ENCODE data around the gene AHNAK2.

AHNAK2 gene

DNA sequence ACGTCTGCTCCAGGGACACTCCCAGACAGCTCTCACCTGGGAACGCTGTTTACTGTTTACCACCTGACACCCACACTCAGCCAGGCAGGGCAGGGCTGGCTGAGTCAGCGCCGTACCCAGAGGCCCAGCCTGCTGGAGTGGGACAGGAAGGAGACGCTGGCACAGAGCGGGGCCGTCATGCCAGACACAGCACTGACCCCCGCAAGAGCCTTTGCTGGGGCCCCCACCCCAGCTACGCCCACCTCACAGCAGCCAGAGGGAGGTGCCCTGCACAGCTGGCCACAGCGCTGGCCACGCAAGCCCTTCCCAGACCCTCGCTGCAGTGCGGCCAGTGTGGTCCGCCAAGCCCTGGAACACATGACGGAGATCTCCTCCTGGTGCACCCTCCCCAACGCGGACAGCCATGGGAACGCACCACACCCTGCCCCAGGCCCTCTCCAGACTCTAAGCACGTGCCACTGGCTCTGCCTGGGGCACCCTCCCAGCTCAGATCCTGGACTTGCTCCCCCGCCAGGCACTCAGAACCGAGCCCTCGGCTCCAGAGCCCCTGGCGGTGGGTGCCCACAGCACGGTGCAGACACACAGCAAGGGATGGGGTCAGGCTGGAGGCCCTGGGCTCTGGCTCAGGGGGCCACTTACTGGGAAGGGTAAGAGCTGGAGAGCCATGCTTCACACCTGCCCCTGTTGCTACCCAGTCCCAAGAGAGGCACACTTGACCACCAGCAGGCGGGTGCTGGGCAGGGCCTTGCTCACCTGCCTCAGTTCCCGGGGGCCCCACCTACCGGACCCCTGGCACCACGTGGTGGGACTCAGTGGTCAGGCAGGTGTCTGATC is 5.7 kb downstream of the AHNAK2 start:
- DNase-seq: no peak

GRCh38 chr14:104971447-104972240 is 6.5 kb downstream of the AHNAK2 start:
- no peak for DNase-seq

GRCh38 chr14:104970231-104971068 is 7.7 kb downstream of the AHNAK2 start:
- DNase-seq: peak in 1 of 14 donors; percentile 36

- DNase-seq: no peak
These were observed 8.4 kb downstream of the AHNAK2 start for GRCh38 chr14:104969741-104970230.

- DNase-seq: no peak
These were observed 9.4 kb downstream of the AHNAK2 start for GRCh38 chr14:104968541-104969401.

DNA sequence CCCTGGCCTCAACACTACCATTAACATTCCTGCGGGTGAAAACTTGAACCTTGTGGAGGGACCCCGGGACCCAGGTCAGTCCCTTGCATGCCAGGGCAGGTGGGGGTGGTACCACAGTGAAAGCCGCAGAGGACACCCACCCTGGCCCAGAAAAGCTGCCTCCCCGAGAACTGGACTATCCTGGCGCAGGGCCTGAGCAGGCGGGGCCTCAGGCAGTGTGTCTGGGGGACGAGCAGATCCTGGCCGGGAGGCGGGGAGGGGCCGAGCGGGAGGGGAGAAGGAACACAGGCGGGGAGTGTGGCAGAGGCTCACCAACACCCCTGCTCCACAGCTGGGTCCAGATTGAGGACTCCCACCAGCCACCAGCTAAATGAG is 10.0 kb downstream of the AHNAK2 start:
- DNase-seq: no peak

- DNase-seq: no peak
These were observed 10.6 kb downstream of the AHNAK2 start for GRCh38 chr14:104967386-104968152.

GRCh38 chr14:104966981-104967385 is 11.2 kb downstream of the AHNAK2 start:
- no peak for DNase-seq

DNA sequence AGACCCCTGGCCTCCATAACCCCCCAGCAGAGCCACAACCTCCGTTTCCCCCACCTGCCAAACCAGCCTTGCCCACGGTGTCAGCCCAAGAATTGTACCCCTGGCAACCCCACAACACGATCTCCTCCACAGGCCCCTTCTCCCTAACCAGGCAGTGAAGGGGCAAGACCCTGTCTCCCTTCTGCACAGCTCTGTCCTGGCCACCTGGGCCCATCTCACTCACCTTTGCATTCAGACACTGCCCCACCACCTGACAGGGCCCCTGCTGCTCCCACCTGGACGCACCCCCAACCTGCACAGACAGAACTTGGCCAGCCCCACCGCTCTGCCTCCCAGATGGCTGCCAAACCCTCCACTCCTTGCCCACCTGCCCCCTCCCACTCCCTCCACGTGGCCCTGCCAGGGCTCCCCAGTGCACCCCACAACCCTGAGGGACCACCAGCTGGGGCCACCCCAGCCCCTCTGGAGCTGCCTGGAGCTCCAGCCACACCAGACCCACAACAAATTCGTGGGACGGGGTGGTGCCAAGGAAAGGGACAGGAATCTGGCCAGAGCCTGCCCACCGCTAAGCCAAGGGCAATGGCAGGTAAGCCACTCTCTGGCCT is 11.8 kb downstream of the AHNAK2 start:
- no peak for DNase-seq

DNA sequence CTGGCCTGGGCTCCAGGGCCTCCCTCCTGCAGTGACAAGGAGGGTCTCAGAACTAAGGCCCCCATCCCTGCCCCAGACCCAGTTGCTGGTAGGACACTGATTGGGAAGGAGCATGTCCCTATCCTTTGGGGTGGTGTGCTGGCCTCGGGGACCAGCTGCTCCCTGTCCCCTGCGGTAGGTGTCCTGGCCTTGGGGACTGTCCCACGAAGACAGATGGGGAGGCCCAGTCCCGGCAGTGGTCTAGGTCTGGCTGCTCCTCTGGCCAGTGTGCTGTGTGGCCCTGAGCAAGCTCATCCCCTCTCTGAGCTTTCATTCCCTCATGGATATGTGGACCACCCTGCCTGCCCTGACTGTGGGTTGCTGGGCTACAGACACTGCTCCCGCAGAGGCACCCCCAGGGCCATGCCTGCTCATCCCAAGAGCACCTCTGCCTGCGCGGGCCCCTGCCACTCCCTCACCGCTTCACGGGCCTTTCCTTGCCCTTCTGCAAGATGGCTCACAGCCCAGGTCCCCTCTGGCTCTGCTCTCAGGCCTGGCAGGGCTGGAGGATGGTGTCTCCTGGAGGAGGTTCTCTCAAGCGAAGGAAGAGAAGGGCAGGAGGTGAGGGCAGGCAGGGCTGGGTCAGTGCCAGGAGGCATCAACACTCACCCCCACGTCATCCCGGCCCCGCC is 12.5 kb downstream of the AHNAK2 start:
- no peak for DNase-seq

- no peak for DNase-seq
These were observed 13.6 kb downstream of the AHNAK2 start for GRCh38 chr14:104964546-104964945.

- no peak for DNase-seq
These were observed 20.7 kb downstream of the AHNAK2 start for GRCh38 chr14:104957146-104958113.

- no peak for DNase-seq
These were observed 21.8 kb downstream of the AHNAK2 start for GRCh38 chr14:104956290-104956890.

DNA sequence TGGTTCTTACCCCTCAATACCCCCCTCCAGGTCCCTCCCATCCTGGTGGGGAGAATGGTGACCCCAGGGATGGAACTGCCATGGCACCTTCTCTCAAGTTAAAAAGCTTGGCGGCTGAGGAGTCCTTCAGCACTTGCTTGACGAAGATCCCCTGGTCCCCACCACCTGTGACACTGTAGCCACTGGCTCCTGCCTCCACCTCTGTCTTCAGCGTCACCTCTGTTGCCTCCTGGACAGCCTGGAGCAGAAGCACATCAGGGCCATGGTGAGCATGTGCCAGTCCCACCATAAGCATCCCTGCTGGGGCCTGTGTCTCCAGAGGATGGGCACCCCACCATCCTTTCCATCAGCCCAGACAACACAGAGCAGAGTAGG is 22.8 kb downstream of the AHNAK2 start:
- DNase-seq: no peak

DNA sequence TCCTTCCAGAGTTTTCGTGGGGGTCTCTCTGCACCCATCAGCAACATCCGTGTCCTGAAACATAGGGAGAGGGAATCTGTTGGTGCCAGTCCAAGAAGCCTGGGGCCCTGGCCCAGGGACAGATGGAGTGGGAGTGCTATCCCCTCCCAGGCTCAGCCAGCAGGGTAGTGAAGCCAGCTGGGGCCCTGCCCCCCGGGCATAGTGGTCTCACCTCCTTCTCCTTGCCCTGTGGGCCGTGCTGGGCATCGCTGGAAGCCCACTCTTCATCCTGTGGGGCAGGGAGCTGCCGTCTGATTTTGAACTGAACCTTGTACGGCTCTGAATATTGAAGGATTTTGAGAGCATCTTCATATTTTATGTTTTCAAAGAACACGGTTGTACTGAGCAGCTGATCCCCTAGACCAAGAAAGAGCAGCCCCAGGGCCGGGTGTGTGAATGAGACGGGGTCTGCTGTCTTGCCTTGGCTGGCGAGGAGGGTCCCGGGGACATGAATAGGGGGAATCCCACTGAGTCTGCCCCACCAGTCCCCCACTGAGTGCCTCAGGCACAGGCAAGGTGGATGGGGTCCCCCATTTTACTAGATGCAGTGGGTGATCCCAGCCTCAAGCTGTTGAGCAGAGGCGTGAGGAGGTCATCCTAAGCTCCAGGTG is 23.3 kb downstream of the AHNAK2 start:
- no peak for DNase-seq

- DNase-seq: no peak
These were observed 24.1 kb downstream of the AHNAK2 start for GRCh38 chr14:104953896-104954656.

DNA sequence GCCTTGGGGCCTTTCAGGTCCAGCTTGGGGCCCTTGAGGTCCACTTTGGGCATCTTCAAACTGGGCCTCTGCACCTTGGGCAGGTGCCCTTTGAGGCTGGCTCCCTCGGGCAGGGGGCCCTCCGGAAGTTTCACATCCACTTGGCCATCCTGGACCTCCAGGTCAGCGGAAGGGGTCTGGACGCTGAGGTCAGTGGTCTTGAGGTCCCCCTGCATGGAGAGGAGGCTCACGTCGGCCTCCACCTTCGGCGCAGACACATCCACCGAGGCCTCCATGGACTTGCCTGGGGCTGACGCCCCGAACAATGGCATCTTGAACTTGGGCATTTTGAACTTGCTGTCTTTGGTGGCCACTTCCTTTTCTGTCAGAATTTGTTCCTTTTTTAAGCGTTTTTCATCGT is 25.1 kb downstream of the AHNAK2 start:
- no peak for DNase-seq

All from C1 segment of cervical spinal cord (tissue), 14 donors.